HL-60 (cell line): ENCODE results near the gene NDUFS2.

Source experiments
- DNase-seq, 2 experiments: peaks; one replicate each; pipeline ENCODE4 v3.0.0-alpha.2; 2010 to 2020; ENCODE audit warnings: low read depth in 1 of 2, low spot score in 1 of 2
- H3K27ac ChIP-seq: fragments of 250-450 bp; sonication (Bioruptor Pico); replicated peaks from 2 replicates; pipeline ENCODE4 v1.5.1; 2020; ENCODE audit warnings: mild to moderate bottlenecking, moderate library complexity
- H3K27me3 ChIP-seq: fragments of 250-450 bp; sonication (Bioruptor Pico); 2 replicates; pipeline ENCODE4 v1.5.1; 2021; ENCODE audit warnings: mild to moderate bottlenecking, moderate library complexity; ENCODE audit not compliant: insufficient read depth, poor library complexity, severe bottlenecking
- H3K4me3 ChIP-seq: replicated peaks from 2 replicates; pipeline ENCODE4 v1.5.1; 2011; ENCODE audit warnings: mild to moderate bottlenecking, control low read depth, low read length; ENCODE audit not compliant: insufficient read depth
- CTCF ChIP-seq: IDR thresholded peaks from one replicate; pipeline ENCODE4 v1.5.1; 2011; ENCODE audit warnings: low read length, control low read depth, inconsistent platforms; ENCODE audit not compliant: insufficient read depth
- GABPA ChIP-seq: IDR thresholded peaks from 2 replicates; pipeline ENCODE4 v1.6.1; 2012; ENCODE audit warnings: low read depth
- POLR2AphosphoS5 ChIP-seq: IDR thresholded peaks from 2 replicates; pipeline ENCODE4 v1.6.1; 2012; ENCODE audit warnings: low read depth
- REST ChIP-seq: IDR thresholded peaks from 2 replicates; pipeline ENCODE4 v1.6.1; 2012; ENCODE audit warnings: low read depth; ENCODE audit not compliant: insufficient replicate concordance
- SPI1 ChIP-seq: IDR thresholded peaks from 2 replicates; pipeline ENCODE4 v1.6.1; 2012; ENCODE audit warnings: low read depth, mild to moderate bottlenecking, borderline replicate concordance

The NDUFS2 gene

GRCh38 chr1:161190962-161191521, 11.1 kb upstream of the NDUFS2 start:
- no peak for DNase-seq
- H3K27ac ChIP-seq, result no peak overlapping the region
- TF ChIP-seq CTCF (no peak), REST (no peak), POLR2AphosphoS5 (no peak), SPI1 (no peak), GABPA (no peak)

GRCh38 chr1:161191971-161192370, 10.2 kb upstream of the NDUFS2 start:
- no peak overlapping the region for H3K27ac ChIP-seq
- DNase-seq, result no peak
- H3K4me3 ChIP-seq, result no peak overlapping the region
- H3K27me3 ChIP-seq, result no peaks in the 10 kb centered on the region
- TF ChIP-seq SPI1, result no peak
- TF ChIP-seq CTCF, result no peak
- TF ChIP-seq REST, result no peak
- no peak for TF ChIP-seq GABPA

More at GRCh38 chr1:161190962-161191521, 11.1 kb upstream of the NDUFS2 start:
- Histone ChIP-seq H3K27me3 (no peaks in the 10 kb centered on the region), H3K4me3 (no peak overlapping the region)

- Histone ChIP-seq H3K27me3 (no peaks in the 10 kb centered on the region), H3K4me3 (no peak overlapping the region), H3K27ac (no peak overlapping the region)
- peak; percentile 61 to 76 for DNase-seq
- TF ChIP-seq SPI1 (peak; percentile 74), CTCF (peak; percentile 96), POLR2AphosphoS5 (no peak)
Observed at GRCh38 chr1:161192476-161193465, 9.4 kb upstream of the NDUFS2 start.
